ENCODE measurements around the gene CLK3. TPM values are rescaled to one million over a fixed set of nuclear protein-coding genes. Genes with fewer than 3 reads are reported as not detected.

The CLK3 gene
- total RNA-seq, 2 experiments from 2014 or later: 134 to 148 TPM

GRCh38 chr15:74618841-74619596 is 3.4 kb downstream of the CLK3 start:
- Mint-ChIP-seq H3K9me3 (no peaks in the 10 kb centered on the region), H3K4me1 (peaks cover 35% of the 10 kb centered on the region), H3K36me3 (peaks cover 26% of the 10 kb centered on the region), H3K4me3 (peak overlapping the region; percentile 22), H3K27ac (peak overlapping the region; percentile 2), H3K27me3 (no peaks in the 10 kb centered on the region)
- DNase-seq (no peak), ATAC-seq (ENCODE audit: low read depth) (no peak)
- POLR2A ChIA-PET: interaction anchor here (0.6 to 1.4 kb wide), 3 partner anchors 243 to 1330 kb away, joined by 3 to 5 read pairs (median 4); partner anchors contain the start of gene RPP25

DNA sequence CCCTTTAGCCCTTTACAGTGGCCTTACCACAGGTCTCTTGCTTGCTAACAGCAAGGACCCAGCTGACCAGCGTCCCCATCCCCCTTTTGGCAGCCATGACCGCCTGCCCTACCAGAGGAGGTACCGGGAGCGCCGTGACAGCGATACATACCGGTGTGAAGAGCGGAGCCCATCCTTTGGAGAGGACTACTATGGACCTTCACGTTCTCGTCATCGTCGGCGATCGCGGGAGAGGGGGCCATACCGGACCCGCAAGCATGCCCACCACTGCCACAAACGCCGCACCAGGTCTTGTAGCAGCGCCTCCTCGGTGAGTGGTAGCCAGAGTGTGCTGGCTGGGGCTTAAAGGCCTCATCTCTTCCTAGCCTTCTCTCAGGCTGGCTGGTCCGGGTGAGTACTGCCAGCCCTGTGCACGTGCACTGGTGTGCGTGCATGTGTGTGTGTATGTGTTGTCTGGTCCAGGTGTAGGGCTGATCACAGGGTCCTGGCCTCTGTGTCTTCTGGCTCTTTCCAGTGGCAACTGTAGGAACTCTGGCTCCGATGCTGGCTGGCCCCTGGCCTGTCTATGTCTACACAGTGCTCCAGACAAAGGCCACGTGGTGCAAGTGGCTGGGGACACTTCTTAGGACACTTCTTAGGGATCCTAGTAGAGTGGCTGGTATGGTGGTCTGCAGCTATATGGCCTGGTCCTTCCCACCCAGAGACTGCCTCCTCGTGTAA is 4.4 kb downstream of the CLK3 start:
- H3K4me1 Mint-ChIP-seq: peaks cover 35% of the 10 kb centered on the region
- no peak overlapping the region for H3K27ac Mint-ChIP-seq
- H3K36me3 Mint-ChIP-seq: peaks cover 30% of the 10 kb centered on the region
- H3K27me3 Mint-ChIP-seq: no peaks in the 10 kb centered on the region
- H3K9me3 Mint-ChIP-seq: no peaks in the 10 kb centered on the region
- DNase-seq (no peak), ATAC-seq (ENCODE audit: low read depth) (no peak)
- POLR2A ChIA-PET: no interaction called here
- no peak overlapping the region for H3K4me3 Mint-ChIP-seq

DNA sequence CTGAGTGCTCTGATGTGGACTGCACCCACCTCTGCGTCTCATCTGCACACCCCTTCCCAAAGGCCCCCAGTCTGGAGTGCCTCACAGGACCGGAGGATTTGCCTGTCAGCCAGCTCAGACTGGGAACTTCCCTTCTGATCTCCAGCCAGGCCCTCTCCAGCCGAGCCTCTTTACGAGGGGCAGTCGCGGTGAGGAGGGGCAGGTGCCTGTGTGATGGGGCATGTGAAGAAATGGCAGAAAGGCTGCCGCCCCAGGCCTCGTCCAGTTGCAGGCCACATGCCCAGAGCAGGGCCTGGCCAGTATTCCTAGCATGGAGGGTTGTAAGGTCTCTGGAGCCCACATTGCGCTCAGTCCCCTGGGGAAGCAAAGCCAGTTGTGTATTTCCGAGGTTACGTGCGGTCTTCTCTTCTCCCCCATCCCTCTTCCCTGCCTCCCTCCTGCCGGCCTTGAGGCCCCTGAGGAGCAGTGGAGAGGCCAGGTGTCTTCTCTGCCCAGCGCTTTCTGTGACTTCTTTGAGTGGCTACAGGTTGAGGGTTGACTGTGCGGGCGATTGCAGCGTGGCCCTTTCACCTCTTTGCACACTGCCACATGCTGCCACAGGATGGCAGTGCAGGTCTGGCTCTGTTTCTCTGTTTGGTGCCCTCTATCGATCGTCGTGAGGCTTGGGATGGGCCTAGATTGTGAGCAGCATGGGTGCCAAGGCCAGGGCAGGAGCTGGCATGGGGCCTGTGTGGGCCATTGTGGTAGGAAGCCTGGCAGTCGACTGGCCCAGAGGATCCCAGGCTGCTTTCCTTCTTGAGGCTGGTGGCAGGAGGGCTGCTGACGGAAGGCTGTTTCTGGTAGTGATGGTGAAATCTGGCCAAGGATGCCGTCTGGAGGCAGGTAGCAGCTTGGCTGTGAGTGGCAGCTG is 5.3 kb downstream of the CLK3 start:
- Mint-ChIP-seq H3K4me3 (no peak overlapping the region), H3K9me3 (no peaks in the 10 kb centered on the region), H3K36me3 (peaks cover 35% of the 10 kb centered on the region), H3K27ac (peak overlapping the region; percentile 43), H3K4me1 (peaks cover 39% of the 10 kb centered on the region), H3K27me3 (no peaks in the 10 kb centered on the region)
- POLR2A ChIA-PET: interaction anchor here (0.6 to 0.7 kb wide), 2 partner anchors 167 to 238 kb away, joined by 3 to 4 read pairs; no protein-coding TSS in a partner anchor
- peak; percentile 73 for DNase-seq
- peak; percentile 85 for ATAC-seq (ENCODE audit: low read depth)

- no peak for DNase-seq
- no peak for ATAC-seq (ENCODE audit: low read depth)
- Mint-ChIP-seq H3K36me3 (peaks cover 35% of the 10 kb centered on the region), H3K27me3 (no peaks in the 10 kb centered on the region), H3K4me1 (peaks cover 44% of the 10 kb centered on the region), H3K4me3 (no peak overlapping the region), H3K27ac (no peak overlapping the region), H3K9me3 (no peaks in the 10 kb centered on the region)
- POLR2A ChIA-PET: interaction anchor here (0.6 to 0.7 kb wide), 2 partner anchors 167 to 239 kb away, joined by 3 to 4 read pairs; no protein-coding TSS in a partner anchor
These were observed 5.9 kb downstream of the CLK3 start for GRCh38 chr15:74621546-74621920.

DNA sequence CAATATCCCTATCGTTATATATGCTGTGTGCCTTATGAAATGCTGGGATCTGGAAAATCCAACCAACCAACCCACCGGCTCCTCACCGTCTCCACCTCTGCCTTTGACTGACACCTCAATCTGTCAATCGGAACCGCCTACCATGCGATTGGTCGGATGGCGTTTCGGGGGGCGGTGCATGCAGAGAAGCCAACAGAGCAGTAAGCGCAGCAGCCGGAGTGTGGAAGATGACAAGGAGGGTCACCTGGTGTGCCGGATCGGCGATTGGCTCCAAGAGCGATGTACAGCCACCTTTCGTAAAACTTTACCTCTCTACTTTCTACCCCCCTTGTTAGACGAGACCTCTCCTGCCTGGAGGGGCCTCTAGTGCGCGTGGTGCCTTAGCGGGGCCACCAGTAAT is 6.3 kb downstream of the CLK3 start:
- Mint-ChIP-seq H3K27me3 (no peaks in the 10 kb centered on the region), H3K4me3 (no peak overlapping the region), H3K9me3 (no peaks in the 10 kb centered on the region), H3K27ac (no peak overlapping the region), H3K36me3 (peaks cover 34% of the 10 kb centered on the region), H3K4me1 (peaks cover 44% of the 10 kb centered on the region)
- DNase-seq (no peak), ATAC-seq (ENCODE audit: low read depth) (no peak)
- POLR2A ChIA-PET: interaction anchor here (0.7 kb wide), 1 partner anchor 168 kb away, joined by 4 read pairs; no protein-coding TSS in a partner anchor

- POLR2A ChIA-PET: no interaction called here
- no peak overlapping the region for H3K27ac Mint-ChIP-seq
- H3K36me3 Mint-ChIP-seq: peaks cover 37% of the 10 kb centered on the region
- ATAC-seq (ENCODE audit: low read depth) (no peak), DNase-seq (no peak)
- no peak overlapping the region for H3K4me3 Mint-ChIP-seq
- H3K4me1 Mint-ChIP-seq: peaks cover 40% of the 10 kb centered on the region
- no peaks in the 10 kb centered on the region for H3K27me3 Mint-ChIP-seq
- H3K9me3 Mint-ChIP-seq: no peaks in the 10 kb centered on the region
These were observed 7.1 kb downstream of the CLK3 start for GRCh38 chr15:74622758-74623157.

DNA sequence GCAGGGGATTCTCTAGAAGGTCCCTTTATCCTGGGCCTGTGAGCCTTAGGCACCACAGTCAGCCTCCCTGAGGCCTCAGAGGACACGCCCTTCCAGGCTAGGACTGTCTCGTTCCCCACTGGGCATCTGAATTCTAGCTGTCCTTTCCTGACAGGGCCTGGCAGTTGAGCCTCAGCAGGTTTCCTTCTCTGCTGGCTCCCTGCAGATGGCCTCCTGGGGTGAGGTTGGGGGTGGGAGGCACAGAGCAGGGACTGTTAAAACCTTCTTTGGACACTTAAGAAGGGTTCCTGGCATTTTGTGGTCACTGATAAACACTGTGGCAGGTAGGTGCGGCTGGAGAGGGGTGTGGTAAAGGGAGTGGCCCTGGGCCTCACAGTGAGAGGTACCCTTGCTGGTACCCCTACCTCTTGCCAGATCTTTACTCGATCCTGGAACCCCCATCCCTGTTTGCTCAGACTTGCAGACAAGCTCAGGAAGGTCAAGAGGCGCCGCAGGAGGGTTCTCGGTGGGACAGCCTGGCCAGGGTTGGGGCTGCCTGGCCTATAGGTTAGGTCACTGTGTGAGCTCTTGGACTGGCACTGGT is 8.5 kb downstream of the CLK3 start:
- POLR2A ChIA-PET: no interaction called here

GRCh38 chr15:74625693-74626092 is 10.1 kb downstream of the CLK3 start:
- POLR2A ChIA-PET: interaction anchor here (1.3 kb wide), 1 partner anchor 164 kb away, joined by 4 read pairs; no protein-coding TSS in a partner anchor
- peaks cover 41% of the 10 kb centered on the region for H3K36me3 Mint-ChIP-seq
- no peaks in the 10 kb centered on the region for H3K9me3 Mint-ChIP-seq
- H3K27me3 Mint-ChIP-seq: no peaks in the 10 kb centered on the region
- no peak for ATAC-seq (ENCODE audit: low read depth)
- H3K4me1 Mint-ChIP-seq: peaks cover 33% of the 10 kb centered on the region
- no peak overlapping the region for H3K4me3 Mint-ChIP-seq
- DNase-seq: no peak
- peak overlapping the region; percentile 71 for H3K27ac Mint-ChIP-seq

More for the DNA sequence above, 8.5 kb downstream of the CLK3 start:
- H3K27ac Mint-ChIP-seq: peak overlapping the region; percentile 43
- H3K4me3 Mint-ChIP-seq: no peak overlapping the region
- peaks cover 35% of the 10 kb centered on the region for H3K4me1 Mint-ChIP-seq
- no peaks in the 10 kb centered on the region for H3K9me3 Mint-ChIP-seq
- DNase-seq (no peak), ATAC-seq (ENCODE audit: low read depth) (no peak)
- peaks cover 46% of the 10 kb centered on the region for H3K36me3 Mint-ChIP-seq
- no peaks in the 10 kb centered on the region for H3K27me3 Mint-ChIP-seq

DNA sequence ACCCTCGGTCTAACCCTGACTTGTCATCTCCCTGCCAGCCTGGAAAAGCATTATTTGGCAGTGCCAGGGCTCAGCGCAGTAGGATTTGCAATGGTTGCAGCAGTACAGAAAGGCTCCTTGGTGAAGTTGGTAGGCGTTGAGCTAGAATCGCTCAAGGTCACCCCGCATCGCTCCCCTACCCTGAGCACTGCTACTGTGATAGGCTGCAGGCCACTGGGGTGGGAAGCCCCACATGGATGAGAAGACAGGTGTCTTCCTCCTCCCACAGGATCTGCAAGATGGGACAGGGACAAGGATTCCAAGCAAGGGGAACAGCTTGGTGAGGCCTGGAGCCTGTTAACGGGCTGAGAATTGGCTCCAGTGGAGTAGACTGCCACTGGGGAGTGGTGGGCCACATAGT is 10.7 kb downstream of the CLK3 start:
- POLR2A ChIA-PET: interaction anchor here (2.0 kb wide), 1 partner anchor 10 kb away, joined by 15 read pairs; the partner anchor contains the start of gene CLK3
- peaks cover 37% of the 10 kb centered on the region for H3K36me3 Mint-ChIP-seq
- no peak for DNase-seq
- H3K9me3 Mint-ChIP-seq: no peaks in the 10 kb centered on the region
- H3K4me3 Mint-ChIP-seq: no peak overlapping the region
- peak overlapping the region; percentile 71 for H3K27ac Mint-ChIP-seq
- ATAC-seq (ENCODE audit: low read depth): no peak
- H3K4me1 Mint-ChIP-seq: peaks cover 28% of the 10 kb centered on the region
- H3K27me3 Mint-ChIP-seq: no peaks in the 10 kb centered on the region

DNA sequence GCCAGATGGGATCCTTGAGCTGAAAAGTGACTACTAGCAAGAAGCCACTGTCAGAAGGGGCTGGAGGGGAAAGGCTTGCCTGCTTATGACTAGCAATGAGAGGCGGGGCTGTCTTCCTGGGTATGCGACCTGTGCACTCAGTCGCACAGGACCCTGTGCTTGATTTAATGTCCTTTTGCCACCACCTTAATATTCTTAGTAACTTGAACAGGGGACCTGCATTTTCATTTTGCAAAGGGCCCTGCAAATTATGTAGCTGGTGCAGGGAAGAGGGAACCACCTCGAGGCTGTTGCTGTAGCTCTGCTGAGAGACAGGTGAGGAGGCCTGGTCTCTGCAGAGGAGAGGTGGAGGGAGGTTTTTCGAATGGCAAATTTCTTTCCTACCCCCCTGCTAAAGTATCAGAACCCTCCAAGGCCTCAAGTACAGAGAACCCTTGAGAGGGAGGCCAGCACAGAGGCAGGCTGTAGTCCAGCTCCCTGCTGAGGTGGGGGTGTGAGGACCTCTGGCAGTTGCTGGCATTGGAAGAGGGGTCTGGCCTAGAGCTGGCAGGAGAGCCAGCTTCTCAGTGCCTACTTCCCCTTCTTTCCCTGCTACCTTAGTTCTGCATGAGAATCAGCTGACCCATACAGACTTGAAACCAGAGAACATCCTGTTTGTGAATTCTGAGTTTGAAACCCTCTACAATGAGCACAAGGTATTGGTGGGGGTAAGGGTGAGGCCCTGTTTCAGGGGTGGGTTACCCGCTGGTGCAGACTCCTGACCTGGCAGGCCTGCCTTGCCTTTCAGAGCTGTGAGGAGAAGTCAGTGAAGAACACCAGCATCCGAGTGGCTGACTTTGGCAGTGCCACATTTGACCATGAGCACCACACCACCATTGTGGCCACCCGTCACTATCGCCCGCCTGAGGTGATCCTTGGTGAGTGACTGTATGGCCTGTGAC is 11.4 kb downstream of the CLK3 start:
- peak overlapping the region; percentile 28 for H3K4me3 Mint-ChIP-seq
- H3K4me1 Mint-ChIP-seq: peaks cover 28% of the 10 kb centered on the region
- peak overlapping the region; percentile 85 for H3K27ac Mint-ChIP-seq
- H3K36me3 Mint-ChIP-seq: peaks cover 35% of the 10 kb centered on the region
- no peaks in the 10 kb centered on the region for H3K27me3 Mint-ChIP-seq
- POLR2A ChIA-PET: interaction anchor here (2.0 kb wide), 1 partner anchor 11 kb away, joined by 15 read pairs; the partner anchor contains the start of gene CLK3
- DNase-seq: no peak
- ATAC-seq (ENCODE audit: low read depth): peak; percentile 73
- H3K9me3 Mint-ChIP-seq: no peaks in the 10 kb centered on the region

- POLR2A ChIA-PET: interaction anchor here (2.0 kb wide), 1 partner anchor 12 kb away, joined by 15 read pairs; the partner anchor contains the start of gene CLK3
- Mint-ChIP-seq H3K27me3 (no peaks in the 10 kb centered on the region), H3K9me3 (no peaks in the 10 kb centered on the region), H3K4me3 (no peak overlapping the region), H3K27ac (peak overlapping the region; percentile 85), H3K36me3 (peaks cover 32% of the 10 kb centered on the region), H3K4me1 (peaks cover 26% of the 10 kb centered on the region)
- ATAC-seq (ENCODE audit: low read depth) (no peak), DNase-seq (no peak)
These were observed 12.1 kb downstream of the CLK3 start for GRCh38 chr15:74627766-74628165.

- Mint-ChIP-seq H3K4me3 (no peak overlapping the region), H3K36me3 (peaks cover 32% of the 10 kb centered on the region), H3K27me3 (no peaks in the 10 kb centered on the region), H3K27ac (peak overlapping the region; percentile 85), H3K4me1 (peaks cover 26% of the 10 kb centered on the region), H3K9me3 (no peaks in the 10 kb centered on the region)
- no peak for ATAC-seq (ENCODE audit: low read depth)
- POLR2A ChIA-PET: interaction anchor here (2.0 kb wide), 1 partner anchor 12 kb away, joined by 15 read pairs; the partner anchor contains the start of gene CLK3
- no peak for DNase-seq
These were observed 12.6 kb downstream of the CLK3 start for GRCh38 chr15:74628199-74628598.

Measured in activated naive CD8-positive, alpha-beta T cell treated with anti-CD3 and anti-CD28 coated beads, Interleukin-2, amount 10 ng/mL, durations not matched to agents 7 days and 5 days (primary cell).